GM12874 (cell line): ENCODE results near the gene SNX25.

ENCODE experiments used
- CTCF ChIP-seq: IDR thresholded peaks from 2 replicates; pipeline ENCODE4 v1.5.1; 2011; ENCODE audit warnings: low read depth, mild to moderate bottlenecking, control low read depth, low read length, moderate library complexity; ENCODE audit not compliant: insufficient read depth

Gene SNX25

GRCh38 chr4:185378264-185378663, 168.9 kb downstream of the SNX25 start:
- TF ChIP-seq CTCF: no peak

- no peak for TF ChIP-seq CTCF
Observed at GRCh38 chr4:185379326-185380295, 170.2 kb downstream of the SNX25 start.

GRCh38 chr4:185380320-185380719, 170.9 kb downstream of the SNX25 start:
- TF ChIP-seq CTCF: no peak

- TF ChIP-seq CTCF: no peak
Observed at GRCh38 chr4:185381288-185382196, 172.1 kb downstream of the SNX25 start.

- TF ChIP-seq CTCF: no peak
Observed at GRCh38 chr4:185382754-185383153, 173.4 kb downstream of the SNX25 start.

GRCh38 chr4:185383451-185383850, 174.1 kb downstream of the SNX25 start:
- TF ChIP-seq CTCF: no peak

GRCh38 chr4:185384061-185384460, 174.7 kb downstream of the SNX25 start:
- TF ChIP-seq CTCF: no peak
